GM12874 (cell line): ENCODE measurements around the gene SHE.
A peak's percentile ranks its signal among the peaks of the same experiment; 100 is the strongest.

Experiments used
- TF ChIP-seq, protein P1 (sequence below): IDR thresholded peaks from 2 replicates; pipeline ENCODE4 v1.5.1; 2011; ENCODE audit warnings: low read depth, mild to moderate bottlenecking, control low read depth, low read length, moderate library complexity; ENCODE audit not compliant: insufficient read depth

Gene SHE

DNA sequence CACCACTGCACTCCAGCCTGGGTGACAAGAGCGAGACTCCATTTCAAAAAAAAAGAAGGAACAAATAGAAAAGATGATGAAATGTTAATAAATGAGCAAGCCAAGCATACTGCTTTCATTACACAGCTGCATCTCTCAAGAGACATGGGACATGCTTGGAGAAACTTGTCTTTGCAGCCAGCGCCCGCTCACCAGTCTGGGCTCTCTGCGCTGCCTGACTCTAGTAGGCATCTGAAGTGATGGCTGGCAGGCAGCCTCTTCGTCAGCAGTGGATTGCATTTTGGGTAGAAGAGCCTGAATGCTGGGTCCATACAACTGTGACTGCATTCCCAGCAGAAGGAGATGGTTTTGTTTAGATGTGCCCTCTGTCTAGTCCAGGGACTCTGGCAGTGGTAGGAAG is 49.1 kb downstream of the SHE start:
- TF ChIP-seq, protein P1, sequence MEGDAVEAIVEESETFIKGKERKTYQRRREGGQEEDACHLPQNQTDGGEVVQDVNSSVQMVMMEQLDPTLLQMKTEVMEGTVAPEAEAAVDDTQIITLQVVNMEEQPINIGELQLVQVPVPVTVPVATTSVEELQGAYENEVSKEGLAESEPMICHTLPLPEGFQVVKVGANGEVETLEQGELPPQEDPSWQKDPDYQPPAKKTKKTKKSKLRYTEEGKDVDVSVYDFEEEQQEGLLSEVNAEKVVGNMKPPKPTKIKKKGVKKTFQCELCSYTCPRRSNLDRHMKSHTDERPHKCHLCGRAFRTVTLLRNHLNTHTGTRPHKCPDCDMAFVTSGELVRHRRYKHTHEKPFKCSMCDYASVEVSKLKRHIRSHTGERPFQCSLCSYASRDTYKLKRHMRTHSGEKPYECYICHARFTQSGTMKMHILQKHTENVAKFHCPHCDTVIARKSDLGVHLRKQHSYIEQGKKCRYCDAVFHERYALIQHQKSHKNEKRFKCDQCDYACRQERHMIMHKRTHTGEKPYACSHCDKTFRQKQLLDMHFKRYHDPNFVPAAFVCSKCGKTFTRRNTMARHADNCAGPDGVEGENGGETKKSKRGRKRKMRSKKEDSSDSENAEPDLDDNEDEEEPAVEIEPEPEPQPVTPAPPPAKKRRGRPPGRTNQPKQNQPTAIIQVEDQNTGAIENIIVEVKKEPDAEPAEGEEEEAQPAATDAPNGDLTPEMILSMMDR: no peak

DNA sequence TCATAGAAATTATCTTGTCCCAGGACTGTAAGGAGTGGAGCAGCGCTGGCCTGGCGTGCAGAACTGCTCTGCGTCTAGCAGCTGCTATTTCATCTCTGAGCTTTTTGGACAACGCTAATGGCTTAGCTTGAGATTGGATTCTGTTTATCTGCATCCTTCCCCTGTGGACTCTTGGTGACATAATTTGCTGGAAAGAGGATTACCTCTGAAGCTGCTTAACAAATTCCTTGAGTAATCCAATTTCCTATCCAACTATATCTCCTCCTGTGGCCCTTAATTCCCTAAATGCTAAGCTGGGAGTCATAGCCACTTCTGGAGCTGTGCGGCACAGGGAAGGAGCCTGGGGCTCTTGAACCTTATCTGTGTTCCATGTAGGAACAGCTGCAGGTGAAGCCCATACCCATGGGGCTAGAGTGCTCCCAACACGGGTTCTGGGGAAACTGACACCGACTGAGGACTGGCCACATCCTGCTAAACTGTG is 53.8 kb downstream of the SHE start:
- TF ChIP-seq, protein P1: no peak

DNA sequence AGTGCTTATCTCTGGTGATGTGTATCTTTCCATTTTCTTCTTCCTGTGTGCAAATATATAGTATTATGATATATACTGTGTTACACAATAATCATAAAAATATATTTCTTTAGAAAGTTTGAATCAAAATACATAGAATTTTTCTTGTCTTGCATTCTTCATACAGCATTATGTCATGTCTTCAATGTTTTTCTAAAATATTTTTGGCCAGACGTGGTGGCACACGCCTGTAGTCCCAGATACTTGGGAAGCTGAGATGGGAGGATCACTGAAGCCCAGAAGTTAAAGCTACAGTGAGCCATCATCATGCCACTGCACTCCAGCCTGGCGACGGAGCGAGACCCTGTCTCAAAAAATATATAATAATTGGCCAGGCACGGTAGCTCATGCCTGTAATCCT is 55.4 kb downstream of the SHE start:
- TF ChIP-seq, protein P1: no peak

DNA sequence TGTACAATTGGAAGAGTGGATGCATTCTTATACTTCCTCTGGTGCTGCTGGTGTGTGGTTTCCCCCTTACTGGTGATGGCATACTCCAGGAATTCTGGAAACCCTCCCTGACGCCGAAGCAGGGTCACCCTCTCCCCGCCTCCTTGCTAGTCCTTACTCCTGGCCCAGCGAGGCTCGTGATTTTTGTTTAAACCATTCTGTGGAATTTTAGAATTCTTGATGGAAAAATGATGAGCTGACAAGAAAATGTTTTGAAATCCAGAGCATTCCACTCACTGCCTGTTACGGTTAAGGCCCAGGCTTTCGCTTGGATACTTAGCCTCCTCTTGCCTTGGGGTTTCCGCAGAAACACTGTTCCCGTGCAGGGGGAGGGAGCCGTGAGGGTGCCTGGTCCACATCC is 55.9 kb downstream of the SHE start:
- TF ChIP-seq, protein P1: no peak

DNA sequence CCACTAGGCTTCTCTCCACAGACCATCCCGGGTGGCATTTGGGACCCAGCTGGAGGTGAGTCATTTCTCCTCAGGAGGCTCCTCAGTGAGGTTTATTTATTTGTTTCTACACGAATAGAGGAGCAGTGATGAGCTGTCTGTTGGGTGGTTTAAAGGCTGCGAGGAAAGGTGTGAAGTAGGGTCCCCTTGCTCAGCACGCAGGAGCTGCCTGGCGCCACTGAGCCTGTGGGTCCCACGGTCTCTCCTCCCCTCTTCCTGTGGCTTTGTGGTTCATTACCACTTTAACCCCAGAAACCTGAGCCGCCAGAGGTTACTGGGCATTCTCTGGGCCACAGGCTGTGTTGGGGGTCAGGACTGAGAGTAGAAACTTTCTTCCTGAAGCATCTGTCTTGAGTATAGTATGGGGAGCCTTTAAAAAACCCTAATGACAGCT is 57.2 kb downstream of the SHE start:
- TF ChIP-seq, protein P1: no peak

DNA sequence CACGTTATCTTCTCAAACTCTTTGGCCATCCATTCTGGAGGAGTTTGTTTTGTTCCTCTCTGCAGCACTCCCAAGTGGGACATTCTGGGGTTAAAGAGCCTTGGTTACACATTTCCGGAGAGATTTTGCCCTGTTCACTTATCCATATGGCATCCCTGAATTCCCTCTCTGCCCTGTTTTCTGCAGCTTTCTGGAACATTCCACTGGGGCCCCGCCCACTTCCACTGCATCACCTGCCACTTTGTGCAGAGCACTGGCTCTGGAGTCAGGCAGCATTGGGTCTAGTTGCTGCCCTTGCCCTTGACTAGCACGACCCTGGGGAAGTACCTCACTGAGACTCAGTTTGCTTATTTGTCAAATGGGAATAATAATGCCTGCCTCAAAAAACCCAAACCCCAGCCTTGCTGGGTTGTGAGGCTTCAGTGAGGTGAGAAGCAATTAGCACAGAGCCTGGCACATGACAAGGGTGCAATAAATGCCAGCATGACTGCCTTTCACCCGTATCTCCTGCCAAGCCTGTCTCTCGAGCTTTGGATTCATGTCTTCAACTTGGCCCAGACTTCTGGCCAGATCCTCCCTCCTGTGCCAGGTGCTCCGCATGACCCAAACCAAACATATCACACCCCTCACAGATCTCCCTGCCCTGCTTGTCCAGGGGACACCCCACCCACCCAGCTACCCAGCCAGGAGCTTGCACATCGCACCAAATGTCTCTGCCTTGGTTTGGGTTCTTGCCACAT is 58.8 kb downstream of the SHE start:
- TF ChIP-seq, protein P1: no peak

DNA sequence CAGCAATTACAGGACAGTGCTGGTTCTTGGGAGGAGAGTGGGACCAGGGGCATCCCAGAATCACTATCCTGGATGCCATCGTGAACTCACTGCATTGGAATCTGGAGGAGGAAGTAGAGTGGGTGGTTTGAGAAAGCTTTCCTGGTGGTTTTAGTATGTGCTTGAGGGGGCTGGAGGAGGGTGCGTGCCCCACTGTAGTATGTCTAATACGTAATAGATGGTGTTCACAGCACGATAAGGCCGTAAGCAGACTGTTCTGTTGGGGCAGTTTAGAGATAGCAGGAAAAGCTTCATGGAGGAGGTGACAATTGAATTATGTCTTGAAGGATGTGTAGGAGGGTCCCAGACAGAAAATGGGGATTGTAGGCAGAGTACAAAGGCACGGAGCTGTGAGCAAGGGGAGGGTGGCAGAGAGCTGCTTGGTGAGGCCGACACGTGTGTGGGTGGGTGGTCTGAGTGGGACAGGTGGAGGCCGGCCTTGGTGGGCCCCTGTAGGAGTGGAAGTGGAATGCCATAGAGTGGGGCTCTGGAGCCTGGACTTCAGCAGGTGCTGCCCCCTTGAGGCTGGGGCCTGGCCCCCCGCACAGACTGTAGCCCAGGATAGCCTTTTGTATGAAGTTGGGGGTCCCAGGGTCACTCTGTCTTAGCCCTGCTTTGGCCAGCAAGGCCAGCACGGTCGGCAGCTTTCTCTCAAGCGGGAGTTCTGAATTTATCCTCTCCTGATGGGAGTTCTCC is 60.0 kb downstream of the SHE start:
- TF ChIP-seq, protein P1: peak; percentile 72
